GM18499 (cell line): Measurements from ENCODE around the gene HYAL2.
A peak's percentile ranks its signal among the peaks of the same experiment; 100 is the strongest.
"Not testable (repeated sequence)": the region's sequence is repeated elsewhere in the genome, so short reads cannot be mapped to it uniquely, and the experiment has no call there.

ENCODE experiments used
- ATAC-seq: cut with Tn5 transposase; IDR thresholded peaks from one replicate; pipeline ENCODE4 v1.9.1; 2021; ENCODE audit warnings: moderate number of reproducible peaks; ENCODE audit not compliant: insufficient read depth, unreplicated experiment

HYAL2 gene

DNA sequence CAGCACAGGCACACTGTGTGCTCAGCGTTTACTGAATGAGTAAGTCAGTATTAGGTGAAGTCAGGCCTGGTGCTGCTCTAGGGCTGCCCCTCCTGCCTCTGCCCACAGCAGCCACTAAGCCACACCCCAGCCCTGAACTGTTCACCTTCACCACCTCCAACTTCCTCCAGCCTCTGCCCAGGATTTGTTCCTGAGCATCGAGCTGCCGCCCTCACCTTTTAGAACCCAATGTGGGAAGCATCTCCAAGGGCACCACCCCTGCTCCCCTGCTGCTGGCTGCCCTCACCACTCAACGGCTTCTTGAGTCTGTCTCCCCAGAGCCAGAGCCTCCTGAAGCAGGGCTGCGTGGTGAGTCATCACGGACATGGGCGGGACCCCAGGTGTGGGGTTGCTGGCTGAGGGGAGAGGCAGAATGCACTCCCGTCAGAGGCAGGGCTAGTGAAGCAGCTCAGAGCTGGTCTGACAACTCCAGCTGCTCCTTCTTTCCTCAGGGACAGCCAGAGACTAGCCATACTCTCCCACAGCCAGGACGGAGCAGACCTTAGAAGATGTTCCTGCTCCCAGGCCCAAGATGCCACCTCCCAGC is 5.8 kb downstream of the HYAL2 start:
- ATAC-seq, result no peak

DNA sequence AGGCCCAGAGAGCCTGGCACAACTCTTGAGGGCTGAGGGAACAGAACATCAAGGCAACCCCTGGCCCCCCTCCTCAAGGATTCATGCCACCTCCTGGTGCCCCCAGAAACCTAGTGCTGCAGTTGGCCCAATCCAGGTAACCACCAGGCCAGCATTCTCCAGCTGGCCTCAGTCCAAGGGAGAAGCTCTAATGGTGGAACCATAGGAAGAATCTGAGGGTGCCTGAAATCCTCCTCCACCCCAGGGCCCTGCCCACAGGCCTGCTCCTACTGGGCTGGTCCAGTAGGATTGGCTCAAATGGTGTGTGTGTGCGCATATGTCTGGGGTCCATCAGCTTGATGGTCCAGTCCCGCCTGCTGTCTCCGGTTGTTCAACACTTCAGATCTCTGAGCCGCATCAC is 7.7 kb downstream of the HYAL2 start:
- no peak for ATAC-seq

DNA sequence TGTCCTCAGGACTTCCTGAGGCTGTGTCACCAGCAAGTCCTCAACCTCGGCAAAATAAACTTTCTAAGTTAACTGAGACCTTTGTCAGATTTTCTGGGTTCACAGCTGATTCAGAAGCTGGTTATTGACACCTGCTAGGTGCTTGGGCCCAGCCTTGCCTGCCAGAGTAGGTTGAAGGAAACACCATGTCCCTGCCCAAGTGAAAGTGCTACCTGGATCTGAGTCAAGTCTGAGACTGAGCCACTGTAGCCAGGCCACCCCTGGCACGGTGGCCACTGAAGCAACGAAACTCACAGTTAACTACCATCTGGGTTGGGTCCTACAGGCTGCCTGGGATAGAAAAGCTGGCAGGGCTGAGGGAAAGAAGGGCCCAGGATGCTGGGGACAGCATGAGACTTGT is 8.2 kb downstream of the HYAL2 start:
- no peak for ATAC-seq

DNA sequence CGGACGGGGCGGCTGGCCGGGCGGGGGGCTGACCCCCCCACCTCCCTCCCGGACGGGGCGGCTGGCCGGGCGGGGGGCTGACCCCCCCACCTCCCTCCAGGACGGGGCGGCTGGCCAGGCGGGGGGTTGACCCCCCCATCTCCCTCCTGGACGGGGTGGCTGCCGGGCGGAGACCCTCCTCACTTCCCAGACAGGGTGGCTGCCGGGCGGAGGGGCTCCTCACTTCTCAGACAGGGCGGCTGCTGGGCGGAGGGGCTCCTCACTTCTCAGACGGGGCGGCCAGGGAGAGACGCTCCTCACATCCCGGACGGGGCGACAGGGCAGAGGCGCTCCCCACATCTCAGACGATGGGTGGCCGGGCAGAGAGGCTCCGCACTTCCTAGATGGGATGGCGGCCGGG is 10.5 kb downstream of the HYAL2 start:
- ATAC-seq, result not testable (repeated sequence)

DNA sequence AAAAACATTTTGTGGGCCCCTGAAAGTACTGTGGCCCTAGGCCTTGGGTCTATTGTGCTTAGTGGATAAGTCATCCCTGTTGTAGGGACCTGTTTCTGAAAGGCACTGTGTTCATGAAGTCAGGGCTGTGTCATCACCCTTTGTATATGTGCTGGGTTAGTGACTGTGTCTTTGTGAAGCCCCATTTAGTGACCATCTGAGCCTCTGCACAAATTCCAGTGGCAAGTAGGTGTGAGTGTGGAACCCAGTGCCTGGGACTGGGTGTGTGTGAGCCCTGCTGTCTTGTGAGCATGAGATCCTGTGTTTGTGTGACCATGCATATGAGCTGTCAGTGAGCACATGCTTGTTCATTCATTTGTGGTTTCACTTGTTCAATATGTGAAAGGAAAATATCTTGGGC is 17.9 kb downstream of the HYAL2 start:
- ATAC-seq, result no peak

DNA sequence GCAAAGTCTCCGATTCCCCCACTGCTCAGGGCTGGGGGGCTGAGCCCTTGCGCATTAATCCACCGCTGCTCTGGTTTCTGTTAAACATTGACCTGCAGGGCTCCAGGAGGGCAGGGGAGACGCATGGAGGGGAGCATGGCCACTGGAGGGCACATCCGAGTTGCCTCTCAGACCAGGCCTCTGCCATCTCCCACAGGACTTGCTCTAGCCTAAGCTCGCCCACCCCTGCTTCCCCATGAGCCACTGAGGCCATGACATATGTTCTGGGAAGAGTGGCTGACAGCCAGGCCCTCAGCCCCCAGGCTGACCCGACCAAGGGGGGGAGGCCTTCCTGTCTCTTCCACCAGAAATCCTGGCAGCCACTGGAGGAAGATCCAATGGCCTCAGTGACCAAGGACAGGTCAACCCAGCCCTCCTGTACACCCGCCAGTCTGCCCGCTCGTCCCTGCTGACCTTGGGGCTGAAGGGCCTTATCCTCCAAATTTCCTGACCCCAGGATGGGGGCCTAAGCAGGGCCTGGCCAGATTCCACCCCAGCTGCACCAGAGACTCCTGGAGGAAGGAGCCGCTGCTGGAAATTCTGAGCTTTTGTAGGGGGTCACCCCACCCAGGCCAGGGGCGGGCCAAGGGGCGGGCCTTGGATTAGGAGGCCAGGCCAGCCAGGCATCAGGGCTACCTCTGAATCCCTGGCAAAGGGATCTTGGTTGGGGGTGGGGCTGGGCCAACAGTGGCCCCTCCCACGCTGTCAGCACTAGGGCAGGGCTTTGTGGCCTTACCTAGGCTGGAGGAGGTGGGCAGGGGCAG is 19.3 kb downstream of the HYAL2 start, which contains the start of gene HYAL1:
HYAL1 (minus strand) TSS at position 562 of the 803 bp plus-strand sequence. CDS start 618 bp downstream, outside the sequence.
- no peak for ATAC-seq

DNA sequence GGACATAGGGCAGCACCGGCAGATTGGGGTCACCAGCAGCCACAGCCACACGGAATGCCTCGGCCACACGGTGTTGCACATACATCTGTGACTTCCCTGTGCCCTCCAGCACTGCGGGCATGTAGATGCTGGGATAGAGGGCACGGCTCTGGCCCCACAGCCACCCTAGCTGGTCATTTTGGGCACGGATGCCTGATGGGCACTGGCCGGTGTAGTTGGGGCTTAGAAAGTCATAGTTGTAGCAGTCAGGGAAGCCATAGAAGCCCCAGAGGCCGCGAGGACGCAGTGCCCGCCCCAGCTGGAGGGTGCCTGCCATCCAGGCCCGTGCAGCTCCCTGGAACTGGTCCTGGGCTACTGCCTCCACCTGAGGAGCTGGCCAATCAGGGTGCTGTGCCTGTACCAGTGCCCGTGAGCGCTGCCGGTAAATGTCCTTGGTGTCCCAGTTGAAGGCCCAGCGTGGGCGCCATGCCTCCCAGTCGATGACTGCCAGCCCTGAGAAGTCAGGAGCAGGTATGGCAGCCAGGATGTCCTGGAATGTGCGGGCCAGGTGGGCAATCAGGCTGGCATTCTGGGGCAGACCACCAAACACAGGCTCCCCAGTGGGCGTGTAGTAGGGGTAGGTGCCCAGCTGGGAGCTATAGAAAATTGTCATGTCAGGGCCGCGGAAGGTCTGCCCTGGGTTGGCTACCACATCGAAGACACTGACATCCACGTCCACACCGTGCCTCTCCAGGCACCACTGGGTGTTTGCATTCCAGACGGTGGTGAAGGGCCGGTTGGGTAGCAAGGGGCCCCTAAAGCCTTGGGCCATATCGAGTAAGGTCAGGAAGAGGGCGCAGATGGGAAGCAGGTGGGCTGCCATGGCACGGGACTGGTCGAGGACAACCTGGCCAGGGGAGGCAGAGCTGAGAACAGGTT is 20.2 kb downstream of the HYAL2 start:
- no peak for ATAC-seq

DNA sequence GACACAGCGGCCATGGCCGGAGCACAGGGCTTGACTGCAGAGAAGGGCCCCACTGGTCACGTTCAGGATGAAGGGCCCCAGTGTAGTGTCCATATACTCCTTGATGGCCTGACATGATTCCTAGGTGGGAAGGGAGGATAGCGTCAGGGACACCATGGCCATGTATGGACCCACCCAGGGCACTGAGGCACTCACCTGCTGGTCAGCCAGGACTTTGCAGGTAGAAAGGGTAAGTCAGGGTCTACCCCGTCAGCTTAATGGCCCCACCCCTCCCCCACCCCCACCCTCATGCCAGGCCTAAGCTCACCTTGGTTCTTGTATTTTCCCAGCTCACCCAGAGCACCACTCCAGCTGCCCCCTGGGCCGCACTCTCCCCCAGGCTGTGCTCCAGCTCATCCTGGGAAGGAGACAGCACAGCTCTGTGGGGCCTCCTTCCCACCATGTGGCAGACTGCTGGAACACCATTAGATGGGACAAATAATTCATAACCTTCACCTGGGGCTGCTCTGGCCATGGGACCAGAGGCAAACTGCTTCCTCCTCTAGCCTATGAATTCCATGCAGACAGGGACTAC is 21.8 kb downstream of the HYAL2 start:
- ATAC-seq, result no peak

DNA sequence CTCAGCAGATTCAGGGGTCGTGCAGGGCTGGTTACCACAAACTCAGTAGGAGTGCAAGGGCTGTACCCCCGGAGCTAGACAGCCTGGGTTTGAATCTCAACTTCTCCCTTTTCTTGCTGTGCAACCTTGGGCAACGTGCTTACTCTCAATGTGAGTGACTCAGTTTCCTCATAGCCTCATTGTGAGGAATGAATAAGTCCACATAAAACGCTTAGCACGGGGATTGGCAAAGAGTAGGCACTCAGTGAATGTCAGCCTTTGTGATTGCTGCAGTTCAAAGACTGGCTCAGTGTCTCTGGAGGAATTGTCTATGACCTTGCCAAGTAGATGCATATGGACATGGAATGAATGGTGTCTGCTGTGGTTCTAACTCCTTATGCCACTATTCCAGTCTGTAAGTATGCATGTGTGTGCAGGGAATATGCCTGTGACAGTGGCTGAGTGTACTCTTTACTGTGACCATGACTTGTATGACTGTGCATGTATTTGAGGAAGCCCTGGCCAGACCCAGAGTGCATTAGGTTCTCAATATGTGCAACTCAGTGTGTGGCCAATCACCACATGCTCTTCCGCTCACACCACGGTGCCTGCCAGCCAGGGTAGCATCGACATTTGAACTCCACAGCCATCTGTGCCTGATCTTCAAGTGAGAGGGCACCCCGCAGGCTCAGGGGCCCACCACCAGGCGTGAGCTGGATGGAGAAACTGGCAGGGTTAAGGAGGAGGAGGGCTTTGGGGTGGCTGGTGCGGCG is 22.4 kb downstream of the HYAL2 start:
- no peak for ATAC-seq

DNA sequence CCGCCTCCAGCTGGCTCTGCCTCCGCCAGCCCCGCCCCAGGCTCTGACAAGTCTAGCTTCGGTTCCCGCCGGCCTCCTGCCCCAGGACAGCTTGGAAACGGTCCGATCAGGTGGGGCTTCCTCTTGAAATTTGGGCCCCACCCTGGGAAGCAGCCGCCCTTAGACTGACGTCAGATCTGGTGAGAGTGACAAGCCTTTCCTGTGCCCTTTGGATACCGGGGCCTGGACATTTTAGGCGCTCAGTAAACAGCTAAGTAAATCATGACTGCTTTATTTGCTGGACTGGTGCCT is 23.0 kb downstream of the HYAL2 start:
- ATAC-seq, result no peak

DNA sequence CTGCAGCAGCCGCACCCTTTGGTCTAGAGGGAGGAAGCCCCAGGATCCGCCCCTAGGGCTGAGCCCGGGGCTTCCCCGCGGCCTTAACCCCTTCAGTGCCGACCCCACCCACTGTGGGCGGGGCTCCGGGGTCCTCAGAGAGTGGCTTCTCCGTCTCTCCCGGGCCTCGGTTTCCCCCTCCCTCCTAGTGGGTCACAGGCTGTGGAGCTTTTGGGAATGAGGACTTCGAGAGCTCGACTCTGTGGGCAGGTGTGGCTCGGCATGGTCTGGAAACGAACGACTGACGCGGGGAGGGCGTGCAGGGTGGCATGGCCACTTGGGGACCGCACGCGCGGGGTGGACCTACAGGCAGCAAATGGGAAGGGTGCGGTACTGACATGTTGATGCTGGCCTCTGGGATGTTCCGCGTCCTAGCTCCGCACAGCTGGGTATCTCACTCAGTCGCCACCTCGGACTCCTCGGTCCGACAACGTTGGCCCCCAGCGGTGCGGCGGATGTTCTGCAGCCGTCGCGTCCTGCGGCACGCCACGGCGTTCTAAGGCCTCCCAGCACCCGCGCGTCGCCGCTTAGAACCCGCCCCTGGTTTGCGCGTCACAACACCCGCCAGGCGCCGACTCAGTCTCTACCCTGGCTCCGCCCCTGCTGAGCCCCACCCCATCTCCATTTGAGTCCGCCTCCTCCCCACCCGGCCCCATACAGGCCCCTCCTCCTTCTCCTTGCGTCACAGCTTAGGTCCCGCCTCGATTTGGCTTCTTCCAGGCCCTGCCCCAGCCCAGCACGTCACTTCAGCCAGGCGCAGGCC is 23.5 kb downstream of the HYAL2 start, which contains the start of the genes HYAL3 and NAA80:
HYAL3 (minus strand) TSS at position 570 of the 802 bp plus-strand sequence. CDS start 3,803 bp downstream, outside the sequence.
NAA80 (minus strand) TSS at position 570 of the 802 bp plus-strand sequence. CDS start 1,942 bp downstream, outside the sequence.
- ATAC-seq, result peak; percentile 66

DNA sequence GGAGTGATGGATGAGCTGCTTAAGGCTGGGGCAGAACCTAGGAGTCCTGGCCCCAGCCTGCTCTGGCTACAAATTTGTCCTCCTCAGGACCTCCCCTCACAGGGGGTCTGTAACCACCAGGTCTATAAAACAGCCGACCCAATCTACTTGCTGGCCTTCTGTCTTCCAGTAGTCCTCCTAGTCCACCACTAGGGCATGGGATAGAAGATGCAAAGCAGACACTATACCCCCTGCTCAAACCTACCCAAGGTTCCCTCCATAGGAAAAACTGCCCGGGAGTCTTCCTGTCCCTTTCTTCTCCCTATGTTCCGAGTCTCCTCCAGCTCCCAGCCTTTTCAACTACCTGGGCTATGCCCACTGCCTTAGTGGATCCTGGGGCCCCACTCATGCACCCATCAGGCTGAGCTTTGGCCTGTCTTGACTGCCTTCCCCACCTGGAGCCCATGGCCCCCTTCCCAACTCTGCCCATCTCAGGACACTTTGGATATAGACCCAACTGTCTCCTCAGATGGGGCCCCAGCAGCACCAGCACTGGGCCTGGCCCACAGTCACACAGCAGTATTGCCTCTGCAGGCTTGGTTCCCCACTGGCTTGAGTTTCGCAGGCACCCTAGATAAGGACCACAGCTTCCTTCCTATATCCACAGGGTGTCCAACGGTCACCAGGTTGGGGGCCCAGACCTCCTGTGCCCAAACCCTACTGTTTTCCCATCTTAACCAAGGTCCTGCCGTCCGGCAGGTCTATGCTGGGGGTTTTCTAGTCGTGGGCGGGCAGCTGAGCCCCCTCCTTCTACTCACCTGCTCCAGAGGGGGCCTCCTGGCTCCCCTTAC is 24.4 kb downstream of the HYAL2 start:
- no peak for ATAC-seq

DNA sequence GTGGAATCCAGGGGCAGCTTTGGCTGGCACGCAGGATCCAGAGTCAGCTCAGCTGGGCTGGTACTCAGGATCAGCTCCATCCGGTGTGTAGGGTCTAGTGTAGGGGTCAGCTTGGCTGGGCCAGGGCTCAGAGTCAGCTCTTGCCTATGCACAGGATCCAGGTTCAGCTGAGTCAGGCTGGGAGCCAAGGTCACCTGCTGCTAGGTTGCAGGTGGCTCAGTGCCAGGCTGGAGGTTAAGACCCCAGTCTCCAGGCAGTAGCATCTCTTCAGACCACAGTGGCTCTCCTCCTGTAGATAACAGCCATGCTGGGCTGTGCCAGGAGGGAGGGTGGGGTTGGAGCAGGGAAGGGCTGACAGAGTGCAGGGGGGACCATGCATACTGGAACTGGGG is 25.2 kb downstream of the HYAL2 start:
- no peak for ATAC-seq

DNA sequence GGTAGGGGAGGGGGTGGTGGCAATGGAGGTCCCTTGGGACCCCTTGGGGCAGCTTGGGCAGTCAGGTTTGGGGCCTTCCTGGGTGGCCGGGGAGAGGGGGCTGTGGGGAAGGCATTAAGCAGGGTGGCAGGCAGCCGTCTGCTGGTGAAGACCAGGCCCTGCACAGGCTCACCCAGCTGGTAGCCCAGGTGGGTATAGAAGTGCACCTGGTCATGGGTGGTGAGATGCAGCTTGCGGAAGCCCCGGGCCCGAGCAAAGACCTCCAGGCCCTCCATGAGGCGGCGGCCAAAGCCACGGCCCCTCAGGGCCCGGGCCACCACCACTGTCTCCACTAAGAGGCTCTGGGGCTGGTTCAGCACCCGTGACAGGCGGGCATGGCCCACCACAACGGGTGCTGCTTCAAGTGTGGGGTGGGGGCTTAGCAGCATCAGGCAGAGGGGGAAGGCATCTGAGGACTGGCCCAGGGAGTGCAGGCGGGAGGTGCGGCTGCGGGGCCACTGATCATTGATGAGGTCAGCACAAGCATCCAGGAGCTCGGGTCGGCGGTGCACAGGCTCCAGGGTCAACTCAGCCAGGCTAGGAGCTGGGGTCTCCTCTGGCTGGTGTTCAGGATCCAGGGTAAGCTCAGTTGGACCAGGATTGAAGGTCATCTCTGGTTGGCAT is 25.7 kb downstream of the HYAL2 start:
- ATAC-seq, result no peak

DNA sequence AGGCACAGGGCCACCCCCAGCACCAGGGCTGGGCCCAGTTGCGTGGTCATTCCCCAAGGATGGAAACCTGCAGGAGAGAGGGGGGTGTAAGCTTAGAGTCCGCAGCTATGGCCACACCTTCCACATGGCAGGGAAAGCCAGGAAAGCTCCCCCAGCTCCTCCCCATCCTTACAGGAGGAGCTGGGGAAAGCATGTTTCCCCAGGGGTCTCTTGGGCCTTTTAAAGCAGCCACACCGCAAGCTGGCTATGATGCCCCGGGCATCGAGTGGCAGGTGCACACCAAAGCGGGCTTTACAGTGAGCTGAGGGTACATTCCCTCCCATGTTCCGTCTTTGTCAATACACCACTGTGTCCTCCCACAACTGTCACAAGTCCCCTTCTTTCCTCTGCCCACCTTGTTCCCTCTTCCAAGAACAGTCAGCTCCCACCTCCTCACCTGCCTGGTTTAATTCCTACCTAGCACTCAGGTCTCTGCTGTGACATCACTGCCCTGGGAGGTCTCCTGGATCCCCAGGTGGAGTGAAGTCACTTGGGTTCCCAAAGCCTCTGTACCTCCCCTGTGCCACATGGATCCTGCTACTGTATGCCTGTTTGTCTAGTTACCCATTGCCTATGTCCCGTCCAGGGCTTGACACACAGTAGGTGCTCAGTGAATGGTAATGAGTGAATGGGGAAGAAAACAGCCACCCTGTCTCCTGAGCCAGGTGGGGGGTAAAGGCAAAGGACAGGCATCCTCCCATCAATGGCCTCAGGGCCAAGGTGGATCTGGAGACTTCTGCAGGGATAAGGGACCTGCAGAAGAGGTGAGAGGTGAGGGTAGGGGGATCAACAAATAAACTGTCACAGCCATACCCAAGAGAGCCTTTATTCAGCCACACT is 26.8 kb downstream of the HYAL2 start:
- ATAC-seq, result no peak

DNA sequence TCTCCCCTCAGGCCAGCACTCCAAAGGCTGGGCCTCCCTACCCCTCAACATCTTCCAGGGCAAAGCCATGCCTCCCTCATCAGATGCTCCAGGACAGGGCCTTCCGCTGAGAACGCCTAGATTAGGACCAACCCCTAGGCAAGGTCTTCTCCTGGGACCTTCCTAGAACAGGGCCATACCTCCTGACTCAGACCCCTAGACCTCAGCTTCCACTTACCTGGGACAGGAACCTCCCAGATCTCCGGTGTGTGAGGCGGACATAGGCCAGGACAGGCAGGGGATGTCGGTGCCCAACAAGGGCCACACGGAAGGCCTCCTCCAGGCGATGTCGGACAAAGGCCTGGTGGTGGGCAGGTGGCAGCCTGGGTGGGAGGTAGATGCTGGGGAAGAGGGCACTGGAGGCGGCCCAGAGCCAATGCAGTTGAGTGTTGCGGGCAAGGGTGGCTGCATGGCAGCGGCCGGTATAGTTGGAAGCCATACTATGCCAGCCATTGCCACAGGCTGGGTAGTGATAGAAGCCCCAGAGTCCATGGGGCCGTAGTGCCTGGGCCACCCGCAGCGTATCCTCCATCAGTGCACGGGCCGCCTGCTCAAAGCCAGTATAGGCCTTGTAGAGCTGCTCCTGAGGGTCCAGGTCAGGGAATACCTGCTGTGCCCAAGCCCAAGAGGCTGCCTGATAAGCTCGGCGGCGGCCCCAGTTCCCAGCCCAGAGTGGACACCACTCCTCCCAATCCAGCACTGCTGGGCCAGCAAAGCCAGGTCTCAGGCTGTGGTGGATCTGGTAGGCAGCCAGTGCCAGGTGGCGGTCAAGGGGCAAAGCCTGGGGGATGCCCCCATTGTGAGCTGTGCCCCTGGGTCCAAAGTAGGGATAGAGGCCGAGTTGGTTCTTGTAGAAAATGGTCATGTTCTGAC is 27.8 kb downstream of the HYAL2 start:
- ATAC-seq, result no peak
